Activated T-cell treated with anti-CD3 and anti-CD28 coated beads for 1 hour (primary cell): ENCODE data around the gene CACNG6.

Experiments
- DNase-seq: peaks from one replicate; pipeline ENCODE4 v3.0.0-alpha.2; 2020; ENCODE audit warnings: low read depth

The CACNG6 gene

GRCh38 chr19:53969366-53969765 is 22.1 kb upstream of the CACNG6 start:
- no peak for DNase-seq

GRCh38 chr19:53971673-53972072 is 19.8 kb upstream of the CACNG6 start:
- no peak for DNase-seq

- peak; percentile 57 for DNase-seq
Measured at GRCh38 chr19:53977429-53977990, 13.9 kb upstream of the CACNG6 start.

GRCh38 chr19:53977991-53978731 is 13.3 kb upstream of the CACNG6 start:
- DNase-seq, result no peak

- DNase-seq, result no peak
Measured at GRCh38 chr19:53978975-53979801, 12.2 kb upstream of the CACNG6 start.

- DNase-seq, result no peak
Measured at GRCh38 chr19:53980539-53981375, 10.7 kb upstream of the CACNG6 start.

GRCh38 chr19:53981376-53981951 is 10.0 kb upstream of the CACNG6 start:
- DNase-seq, result no peak

GRCh38 chr19:53982001-53982451 is 9.4 kb upstream of the CACNG6 start:
- DNase-seq, result no peak

- DNase-seq, result no peak
Measured at GRCh38 chr19:53982611-53983010, 8.8 kb upstream of the CACNG6 start.

- DNase-seq, result no peak
Measured at GRCh38 chr19:53983457-53984289, 7.8 kb upstream of the CACNG6 start.

GRCh38 chr19:53985863-53986262 is 5.6 kb upstream of the CACNG6 start:
- DNase-seq, result no peak

GRCh38 chr19:53988981-53989380 is 2.5 kb upstream of the CACNG6 start:
- no peak for DNase-seq

GRCh38 chr19:53989600-53990533 is 1.6 kb upstream of the CACNG6 start:
- no peak for DNase-seq

GRCh38 chr19:53992211-53992610 is 774 bp downstream of the CACNG6 start:
- no peak for DNase-seq

- DNase-seq, result no peak
Measured at GRCh38 chr19:53992815-53993214, 1.4 kb downstream of the CACNG6 start.

- no peak for DNase-seq
Measured at GRCh38 chr19:53993448-53993847, 2.0 kb downstream of the CACNG6 start.

GRCh38 chr19:53994811-53995210 is 3.4 kb downstream of the CACNG6 start:
- no peak for DNase-seq

- no peak for DNase-seq
Measured at GRCh38 chr19:53998223-53998622, 6.8 kb downstream of the CACNG6 start.

- DNase-seq, result no peak
Measured at GRCh38 chr19:53999694-54000093, 8.3 kb downstream of the CACNG6 start.

GRCh38 chr19:54001496-54001895 is 10.1 kb downstream of the CACNG6 start:
- DNase-seq, result no peak
